IMR-90 (cell line): Measurements from ENCODE around the gene CTAG1A. TPM values are rescaled to one million over a fixed set of nuclear protein-coding genes. Genes with fewer than 3 reads are reported as not detected.
"Not testable (repeated sequence)": the region's sequence is repeated elsewhere in the genome, so short reads cannot be mapped to it uniquely, and the experiment has no call there.

Experiments used
- ATAC-seq: fragments of 200-7000 bp; cut with Tn5 transposase; 2 replicates; pipeline ENCODE4 v1.9.1; 2020; ENCODE audit warnings: low read depth, mild to moderate bottlenecking, moderate library complexity
- Bru-seq: library from RNA; stranded (reverse); fragments of 400-500 nt; gene quantifications from one replicate; lab custom pipeline; 2021; lab: Mats Ljungman, UMichigan
- BruChase-seq, 2 experiments: library from RNA; stranded (reverse); fragments of 400-500 nt; gene quantifications; one replicate each; lab custom pipeline; 2021; lab: Mats Ljungman, UMichigan
- BruUV-seq: library from RNA; stranded (reverse); fragments of 400-500 nt; replicated peaks from 2 replicates; lab custom pipeline; 2021; lab: Mats Ljungman, UMichigan
- CTCF ChIA-PET: fragments of 300-600 bp; formaldehyde crosslinking; extraction: SDS; loops from one replicate; lab custom pipeline; 2021; ENCODE audit warnings: antibody characterized with exemption; lab: Yijun Ruan, JAX
- POLR2A ChIA-PET: fragments of 300-600 bp; sonication (Branson Sonifier 250); formaldehyde crosslinking; loops from one replicate; lab custom pipeline; 2022; ENCODE audit warnings: antibody characterized with exemption; ENCODE audit not compliant: unreplicated experiment; lab: Charles Lee
- DNase-seq: peaks from one replicate; pipeline ENCODE4 v3.0.0; 2013
- H2AFZ ChIP-seq: replicated peaks from 2 replicates; pipeline ENCODE3; 2013; ENCODE audit warnings: low read length, mild to moderate bottlenecking; ENCODE audit not compliant: poor library complexity
- H2AK5ac ChIP-seq: 2 replicates; pipeline ENCODE4 v1.6.1; 2013; ENCODE audit warnings: low read depth, low read length, inconsistent platforms
- H2AK9ac ChIP-seq: replicated peaks from 2 replicates; pipeline ENCODE3; 2013; ENCODE audit warnings: mild to moderate bottlenecking, low read depth, low read length, moderate library complexity; ENCODE audit not compliant: poor library complexity
- H2BK120ac ChIP-seq: 2 replicates; pipeline ENCODE4 v1.6.1; 2013; ENCODE audit warnings: low read depth, low read length, inconsistent platforms
- H2BK15ac ChIP-seq: 3 replicates; pipeline ENCODE4 v1.6.1; 2013; ENCODE audit warnings: low read depth, low read length, inconsistent platforms
- H2BK20ac ChIP-seq: 2 replicates; pipeline ENCODE4 v1.6.1; 2013; ENCODE audit warnings: low read depth, mild to moderate bottlenecking, inconsistent platforms, low read length, moderate library complexity
- H2BK5ac ChIP-seq: 2 replicates; pipeline ENCODE4 v1.6.1; 2013; ENCODE audit warnings: mild to moderate bottlenecking, low read depth, low read length, inconsistent platforms; ENCODE audit not compliant: poor library complexity, severe bottlenecking
- H3K14ac ChIP-seq: replicated peaks from 2 replicates; pipeline ENCODE4 v1.6.1; 2013; ENCODE audit warnings: low read depth, low read length, inconsistent platforms
- H3K18ac ChIP-seq: 2 replicates; pipeline ENCODE4 v1.6.1; 2013; ENCODE audit warnings: low read depth, low read length, control low read depth
- H3K23ac ChIP-seq: 2 replicates; pipeline ENCODE4 v1.6.1; 2013; ENCODE audit warnings: low read depth, low read length, inconsistent platforms
- H3K27ac ChIP-seq: 2 replicates; pipeline ENCODE4 v1.5.1; 2013; ENCODE audit warnings: mild to moderate bottlenecking, control low read depth, low read length; ENCODE audit not compliant: insufficient read depth
- H3K27me3 ChIP-seq: 2 replicates; pipeline ENCODE4 v1.6.1; 2013; ENCODE audit warnings: low read length; ENCODE audit not compliant: control insufficient read depth, insufficient read depth
- H3K36me3 ChIP-seq: 2 replicates; pipeline ENCODE4 v1.6.1; 2013; ENCODE audit warnings: low read length, mixed read lengths; ENCODE audit not compliant: control insufficient read depth, insufficient read depth
- H3K4ac ChIP-seq: 2 replicates; pipeline ENCODE4 v1.6.1; 2013; ENCODE audit warnings: low read depth, low read length, inconsistent platforms
- H3K4me1 ChIP-seq: 2 replicates; pipeline ENCODE4 v1.6.1; 2013; ENCODE audit warnings: low read length, mixed read lengths; ENCODE audit not compliant: control insufficient read depth, insufficient read depth
- H3K4me2 ChIP-seq: 2 replicates; pipeline ENCODE4 v1.6.1; 2013; ENCODE audit warnings: low read depth, mild to moderate bottlenecking, control low read depth, low read length, moderate library complexity
- H3K4me3 ChIP-seq: 2 replicates; pipeline ENCODE4 v1.5.1; 2013; ENCODE audit warnings: low read depth, mild to moderate bottlenecking, control low read depth, low read length, moderate library complexity; ENCODE audit not compliant: insufficient read depth
- H3K56ac ChIP-seq: 2 replicates; pipeline ENCODE4 v1.6.1; 2013; ENCODE audit warnings: low read length, inconsistent platforms; ENCODE audit not compliant: insufficient read depth; ENCODE audit errors: extremely low read depth
- H3K79me1 ChIP-seq, 2 experiments: 2 replicates each; pipeline ENCODE4 v1.6.1; 2013; ENCODE audit warnings: low read length in 2 of 2, inconsistent platforms in 1 of 2, low read depth in 1 of 2
- H3K9ac ChIP-seq: 2 replicates; pipeline ENCODE4 v1.6.1; 2013; ENCODE audit warnings: low read depth, low read length, control low read depth
- H3K9me1 ChIP-seq: 2 replicates; pipeline ENCODE4 v1.6.1; 2013; ENCODE audit warnings: low read length, inconsistent platforms; ENCODE audit not compliant: insufficient read depth
- H3K9me3 ChIP-seq: 2 replicates; pipeline ENCODE4 v1.6.1; 2013; ENCODE audit warnings: low read length; ENCODE audit not compliant: control insufficient read depth, insufficient read depth
- H4K20me1 ChIP-seq: 2 replicates; pipeline ENCODE4 v1.6.1; 2013; ENCODE audit warnings: low read length, inconsistent platforms; ENCODE audit not compliant: insufficient read depth
- H4K5ac ChIP-seq: 2 replicates; pipeline ENCODE4 v1.6.1; 2013; ENCODE audit warnings: mild to moderate bottlenecking, low read depth, low read length, control low read depth
- H4K8ac ChIP-seq, 2 experiments: 2 replicates each; pipeline ENCODE4 v1.6.1; 2013; ENCODE audit warnings: low read depth in 2 of 2, low read length in 2 of 2, control low read depth in 1 of 2, inconsistent platforms in 1 of 2
- H4K91ac ChIP-seq: 2 replicates; pipeline ENCODE4 v1.6.1; 2013; ENCODE audit warnings: low read depth, low read length, inconsistent platforms; ENCODE audit not compliant: insufficient read depth
- WGBS, 2 experiments: methylation state at CpG; one replicate each; pipeline versions ENCODE4 v1.1.5 to v1.1.7; 2013; ENCODE audit warnings: missing lambda C conversion rate in 2 of 2; ENCODE audit not compliant: insufficient read length in 1 of 2; ENCODE audit errors: extremely low coverage in 2 of 2; 5-methylcytosine and 5-hydroxymethylcytosine counted together
- dilution Hi-C: fragments of 300-500 bp; cut with HindIII; formaldehyde crosslinking; loops from one replicate; pipeline ENCODE4 v1.14.3; 2018; ENCODE audit warnings: low sequenced_read_pairs; ENCODE audit not compliant: unreplicated experiment
- in situ Hi-C: fragments of 300-500 bp; cut with MboI; formaldehyde crosslinking; loops from 3 replicates; pipeline ENCODE4 v1.14.3; 2019; ENCODE audit warnings: low sequenced_read_pairs, inconsistent platforms, mixed read lengths
- intact Hi-C: fragments of 100-400 bp; cut with micrococcal nuclease; formaldehyde crosslinking; loops from 2 replicates; pipeline ENCODE4 v1.10.0; 2022
- long read RNA-seq: library from polyadenylated mRNA; unstranded; transcript quantifications from one replicate; pipeline ENCODE4 v2.0.0, GENCODE V29; 2021; ENCODE audit not compliant: unreplicated experiment
- polyA plus RNA-seq, 3 experiments: library from polyadenylated mRNA; depleted of rRNA; stranded (reverse); fragments of >200 nt; gene quantifications; 2 replicates each; pipeline ENCODE4 v1.2.3, GENCODE V29; 2012; ENCODE audit warnings: low replicate concordance in 1 of 3
- total RNA-seq: library from RNA; depleted of rRNA; stranded (reverse); fragments of >200 nt; gene quantifications from 2 replicates; pipeline ENCODE4 v1.2.3, GENCODE V29; 2012; rRNA removed

The CTAG1A gene
- total RNA-seq (not detected in 2 replicates), polyA plus RNA-seq (2012; rRNA removed) (not detected in 2 replicates), Bru-seq, nascent RNA (not detected), BruChase-seq, experiment 1, labeled RNA remaining after a 6-hour chase (not detected), BruChase-seq, experiment 2, labeled RNA remaining after a 2-hour chase (not detected)
- polyA plus RNA-seq (2012; cell fraction: cytosol; rRNA removed) = not detected in 2 replicates
- 0.08 TPM in 1 of 2 replicates, not detected in the other for polyA plus RNA-seq (2012; cell fraction: nucleus; rRNA removed; ENCODE audit: low replicate concordance)
- long read RNA-seq = 0 reads

- H3K18ac ChIP-seq, H4K5ac ChIP-seq, H3K14ac ChIP-seq, H3K4me1 ChIP-seq, dilution Hi-C loops, H2AFZ ChIP-seq, H2AK9ac ChIP-seq, H3K36me3 ChIP-seq, H2BK20ac ChIP-seq, H3K56ac ChIP-seq, H3K4me3 ChIP-seq, H4K8ac ChIP-seq, BruUV-seq, H2BK5ac ChIP-seq, intact Hi-C loops, H4K20me1 ChIP-seq, H3K9me1 ChIP-seq, H3K79me1 ChIP-seq, H2AK5ac ChIP-seq, H3K4ac ChIP-seq, H3K27me3 ChIP-seq, H3K9ac ChIP-seq, H3K4me2 ChIP-seq, H3K27ac ChIP-seq, POLR2A ChIA-PET, DNase-seq, H3K9me3 ChIP-seq, H3K23ac ChIP-seq, H4K91ac ChIP-seq, CTCF ChIA-PET, H2BK15ac ChIP-seq, H2BK120ac ChIP-seq: not testable (repeated sequence)
- no CpG with 5 or more reads among the region's 39 CpGs for WGBS, 2 experiments
- in situ Hi-C loops = loop anchor here (25.0 kb wide), 1 partner anchor 153 kb away; no protein-coding TSS in a partner anchor
- peak; percentile 18; the same call in 1 of the 2 replicates for ATAC-seq
Observed at GRCh38 chrX:154584585-154585183, at the start of gene CTAG1A. CTAG1A (plus strand) TSS chrX:154585133; CDS start chrX:154585207, 74 bp downstream.
